Progenitor cell of endocrine pancreas (in vitro differentiated cells): ENCODE measurements around the gene AHRR. TPM values are rescaled to one million over a fixed set of nuclear protein-coding genes. Genes with fewer than 3 reads are reported as not detected.

Experiments
- DNase-seq: peaks from one replicate; pipeline ENCODE4 v3.0.0; 2021; ENCODE audit warnings: low spot score; ENCODE audit not compliant: unreplicated experiment
- H3K27ac Mint-ChIP-seq: 2 replicates; pipeline ENCODE4 v1.8.0; 2021; ENCODE audit warnings: mild to moderate bottlenecking, moderate library complexity, mixed read lengths
- H3K27me3 Mint-ChIP-seq: 2 replicates; pipeline ENCODE4 v1.8.0; 2021; ENCODE audit warnings: mixed read lengths
- H3K36me3 Mint-ChIP-seq: 2 replicates; pipeline ENCODE4 v1.8.0; 2022; ENCODE audit warnings: mixed read lengths; ENCODE audit not compliant: insufficient read depth
- H3K4me1 Mint-ChIP-seq: 2 replicates; pipeline ENCODE4 v1.8.0; 2021; ENCODE audit warnings: low read depth, mixed read lengths
- H3K4me3 Mint-ChIP-seq: 2 replicates; pipeline ENCODE4 v1.8.0; 2021; ENCODE audit warnings: low read depth, mild to moderate bottlenecking, moderate library complexity, mixed read lengths
- H3K9me3 Mint-ChIP-seq: 2 replicates; pipeline ENCODE4 v1.8.0; 2021; ENCODE audit warnings: low read depth, mixed read lengths
- total RNA-seq: library from RNA; stranded (reverse); gene quantifications from 2 replicates; pipeline ENCODE4 v1.2.1, GENCODE V29; 2021
- TF ChIP-seq, protein P1 (sequence below): fragments of 200-600 bp; sonication (generic); IDR thresholded peaks from one replicate; pipeline ENCODE4 v1.5.0; 2021; ENCODE audit warnings: antibody characterized with exemption, mild to moderate bottlenecking; ENCODE audit not compliant: unreplicated experiment

The AHRR gene
- total RNA-seq, 1 donor from 2014 or later, result 1.3 TPM

GRCh38 chr5:440401-441201, 119.1 kb downstream of the AHRR start:
- DNase-seq, result no peak
- Mint-ChIP-seq H3K27me3 (no peaks in the 10 kb centered on the region), H3K4me1 (peaks cover 12% of the 10 kb centered on the region), H3K27ac (peak overlapping the region; percentile 52), H3K36me3 (peaks cover 2% of the 10 kb centered on the region), H3K4me3 (no peak overlapping the region), H3K9me3 (no peaks in the 10 kb centered on the region)
- TF ChIP-seq, protein P1, sequence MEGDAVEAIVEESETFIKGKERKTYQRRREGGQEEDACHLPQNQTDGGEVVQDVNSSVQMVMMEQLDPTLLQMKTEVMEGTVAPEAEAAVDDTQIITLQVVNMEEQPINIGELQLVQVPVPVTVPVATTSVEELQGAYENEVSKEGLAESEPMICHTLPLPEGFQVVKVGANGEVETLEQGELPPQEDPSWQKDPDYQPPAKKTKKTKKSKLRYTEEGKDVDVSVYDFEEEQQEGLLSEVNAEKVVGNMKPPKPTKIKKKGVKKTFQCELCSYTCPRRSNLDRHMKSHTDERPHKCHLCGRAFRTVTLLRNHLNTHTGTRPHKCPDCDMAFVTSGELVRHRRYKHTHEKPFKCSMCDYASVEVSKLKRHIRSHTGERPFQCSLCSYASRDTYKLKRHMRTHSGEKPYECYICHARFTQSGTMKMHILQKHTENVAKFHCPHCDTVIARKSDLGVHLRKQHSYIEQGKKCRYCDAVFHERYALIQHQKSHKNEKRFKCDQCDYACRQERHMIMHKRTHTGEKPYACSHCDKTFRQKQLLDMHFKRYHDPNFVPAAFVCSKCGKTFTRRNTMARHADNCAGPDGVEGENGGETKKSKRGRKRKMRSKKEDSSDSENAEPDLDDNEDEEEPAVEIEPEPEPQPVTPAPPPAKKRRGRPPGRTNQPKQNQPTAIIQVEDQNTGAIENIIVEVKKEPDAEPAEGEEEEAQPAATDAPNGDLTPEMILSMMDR, result no peak

- DNase-seq, result no peak
- Mint-ChIP-seq H3K4me1 (peaks cover 12% of the 10 kb centered on the region), H3K36me3 (peaks cover 8% of the 10 kb centered on the region), H3K9me3 (no peaks in the 10 kb centered on the region), H3K27me3 (no peaks in the 10 kb centered on the region), H3K27ac (no peak overlapping the region), H3K4me3 (peak overlapping the region; percentile 98)
- TF ChIP-seq, protein P1, result no peak
These were observed 120.5 kb downstream of the AHRR start for GRCh38 chr5:441996-442334.

DNA sequence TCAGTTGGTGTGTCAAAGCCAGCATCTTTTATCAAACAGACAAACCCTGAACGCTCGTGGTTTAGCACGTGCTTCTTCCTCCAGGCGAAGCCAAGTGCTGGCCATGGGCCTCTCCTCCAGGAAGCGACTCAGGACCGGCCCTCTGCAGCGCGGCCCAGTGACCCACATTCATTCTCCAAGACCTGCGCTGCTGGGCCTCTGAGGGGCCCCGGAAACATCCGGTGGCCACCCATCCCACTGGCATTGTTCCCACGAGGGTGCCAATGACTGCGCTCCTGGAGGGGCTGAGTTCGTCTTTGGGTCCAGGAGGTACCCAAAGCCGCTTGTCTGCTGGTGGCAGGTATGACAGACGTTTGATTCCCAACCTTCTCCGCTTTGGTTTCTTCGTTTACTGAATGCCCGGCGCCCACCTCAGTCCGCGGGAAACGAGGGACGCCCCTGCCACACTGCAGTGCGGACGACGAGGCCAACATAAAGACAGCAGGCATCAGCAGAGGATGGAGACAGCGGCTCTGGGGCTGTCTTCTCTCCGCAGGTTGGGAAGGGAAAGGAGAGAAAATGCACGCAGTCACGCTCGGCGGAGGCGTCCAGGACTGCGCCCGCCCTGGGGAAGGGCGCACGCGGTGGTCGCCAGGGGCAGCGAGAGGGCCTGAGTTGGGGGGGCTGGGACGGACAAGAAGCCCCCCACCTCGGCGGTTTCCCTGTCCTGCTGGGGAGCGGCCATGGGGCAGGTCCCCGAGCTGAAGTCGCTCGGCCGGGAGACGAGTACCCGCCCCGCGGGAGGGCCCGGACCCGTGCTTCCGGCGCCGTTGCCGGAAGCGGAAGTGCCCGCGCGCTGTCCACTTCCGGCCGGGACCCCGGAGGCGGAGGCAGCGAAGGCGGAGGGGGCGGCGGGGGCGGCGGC, 121.1 kb downstream of the AHRR start, which contains the start of gene EXOC3:
EXOC3 (plus strand) TSS at position 842 of the 904 bp plus-strand sequence. CDS start 3,030 bp downstream, outside the sequence.
- DNase-seq, result peak; percentile 65
- TF ChIP-seq, protein P1, result no peak
- Mint-ChIP-seq H3K4me3 (peak within 1 kb of the TSS; percentile 98), H3K9me3 (no peaks in the 10 kb centered on the region), H3K27me3 (no peaks in the 10 kb centered on the region), H3K36me3 (peaks cover 9% of the 10 kb centered on the region), H3K27ac (peak within 1 kb of the TSS; percentile 94), H3K4me1 (peaks cover 12% of the 10 kb centered on the region)

DNA sequence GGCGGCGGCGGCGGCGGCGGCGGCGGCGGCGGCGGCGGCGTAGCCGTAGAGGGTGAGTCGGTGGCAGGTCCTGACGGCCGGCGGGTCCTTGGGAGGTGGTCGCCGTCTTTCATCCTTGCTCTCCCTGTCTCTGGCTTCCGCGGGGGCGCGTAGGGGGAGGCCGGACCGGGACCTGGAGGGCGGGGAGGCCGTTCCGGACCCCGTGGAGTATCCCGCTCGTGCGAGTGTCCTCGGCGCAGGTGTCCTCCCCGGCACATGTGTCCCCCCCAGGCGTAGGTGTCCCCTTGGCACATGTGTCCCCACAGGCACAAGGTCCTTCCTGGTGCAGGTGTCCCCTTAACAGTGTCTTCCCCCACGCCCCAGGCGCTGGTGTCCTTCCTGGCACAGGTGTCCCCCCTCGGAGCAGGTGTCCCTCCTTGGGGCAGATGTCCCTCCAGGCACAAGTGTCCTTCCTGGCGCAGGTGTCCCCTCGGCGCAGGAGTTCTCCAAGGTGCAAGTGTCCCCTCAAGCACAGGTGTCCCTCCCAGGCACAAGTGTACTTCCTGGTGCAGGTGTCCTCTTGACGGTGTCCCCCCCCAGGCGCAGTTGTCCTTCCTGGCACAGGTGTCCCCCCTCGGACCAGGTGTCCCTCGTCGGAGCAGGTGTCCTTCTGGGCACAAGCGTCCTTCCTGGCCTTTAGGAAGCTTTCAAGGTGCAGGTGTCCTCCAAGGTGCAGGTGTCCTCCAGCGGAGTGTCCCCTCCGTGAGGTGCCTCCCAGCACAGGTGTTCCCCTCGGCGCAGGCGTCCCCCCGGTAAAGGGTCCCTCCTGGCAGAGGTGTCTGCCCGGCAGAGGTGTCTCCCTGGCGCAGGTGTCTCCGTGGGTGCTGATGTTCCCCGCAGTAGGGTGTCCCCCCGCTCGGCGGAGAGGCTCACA, 122.0 kb downstream of the AHRR start:
- no peak for DNase-seq
- TF ChIP-seq, protein P1, result no peak
- Mint-ChIP-seq H3K27ac (peak overlapping the region; percentile 33), H3K27me3 (no peaks in the 10 kb centered on the region), H3K9me3 (no peaks in the 10 kb centered on the region), H3K4me1 (peaks cover 12% of the 10 kb centered on the region), H3K36me3 (peaks cover 15% of the 10 kb centered on the region), H3K4me3 (peak overlapping the region; percentile 98)
